Pancreas (tissue), 10 donors: ENCODE measurements around the gene SPTLC3. TPM values are rescaled to one million over a fixed set of nuclear protein-coding genes. Genes with fewer than 3 reads are reported as not detected.

ENCODE experiments used
- ATAC-seq, 4 donors: fragments of 200-7000 bp; cut with Tn5 transposase; one replicate each; pipeline versions ENCODE4 v1.8.0 to v1.9.1; 2020; ENCODE audit warnings: mild to moderate bottlenecking in 4 of 4, moderate library complexity in 4 of 4
- DNase-seq, 6 donors: peaks; one replicate each; pipeline ENCODE4 v3.0.0-alpha.2; 2020
- FAIRE-seq: peaks from 2 replicates; lab custom pipeline; 2012; peaks lifted over from hg19 to GRCh38; lab: Jason Lieb, UNC
- H3K27ac ChIP-seq, 4 donors: fragments of 200-600 bp; sonication (generic); 1 replicate in 3 of 4; 2 replicates in 1 of 4; pipeline versions ENCODE4 v1.5.0 to v1.8.0; 2020
- H3K27me3 ChIP-seq, 4 donors: fragments of 200-600 bp; one replicate each; pipeline ENCODE4 v1.8.0; 2021
- H3K36me3 ChIP-seq, 3 donors: fragments of 200-600 bp; sonication (generic) in 1 of 3; one replicate each; pipeline versions ENCODE4 v1.5.0 to v1.8.0; 2020 to 2021
- H3K4me1 ChIP-seq, 3 donors: fragments of 200-600 bp; one replicate each; pipeline ENCODE4 v1.8.0; 2021
- H3K4me3 ChIP-seq, 4 donors: fragments of 200-600 bp; sonication (generic) in 2 of 4; one replicate each; pipeline versions ENCODE4 v1.5.0 to v1.8.0; 2020 to 2021
- H3K9me3 ChIP-seq, 4 donors: fragments of 200-600 bp; one replicate each; pipeline ENCODE4 v1.8.0; 2021
- WGBS, 2 donors: extraction: QIAGEN DNeasy Blood & Tissue Kit; methylation state at CpG; one replicate each; pipeline ENCODE4 v1.1.7; 2013; 5-methylcytosine and 5-hydroxymethylcytosine counted together
- intact Hi-C, 3 donors: fragments of 100-400 bp; cut with DNase I; formaldehyde crosslinking; loops; one replicate each; pipeline versions ENCODE4 v1.11.1 to v1.14.2; 2022
- polyA plus RNA-seq, 2 donors: library from polyadenylated mRNA; stranded (reverse); fragments of 200-250 nt; gene quantifications; one replicate each; pipeline ENCODE4 v1.2.3, GENCODE V29; 2013
- total RNA-seq, 6 donors: library from RNA; stranded (reverse); fragmentation: NEBNext Ultra II Directional in 4 of 6; extraction: Animal tissue kit (Norgen Biotek cat#: 25700) in 4 of 6; gene quantifications; one replicate each; pipeline versions ENCODE4 v1.2.1 to v1.2.4, GENCODE V29; 2021 to 2023
- TF ChIP-seq, protein P1 (sequence below), 4 donors: fragments of 200-600 bp; sonication (generic) in 3 of 4; IDR thresholded peaks; one replicate each; pipeline versions ENCODE4 v1.5.0 to v1.8.0; 2021; ENCODE audit warnings: antibody characterized with exemption in 4 of 4
- donor health status: healthy with polysubstance abuse.
- donor health status: DM: no; HTN: no; CAD: no; lungs with moderate emphysema.
- donor health status: DM: no; HTN: no; CAD: no.
- donor health status: control.
- donor health status: control.
- donor health status: Bipolar disorder and iron deficiency.
- donor health status: DM: yes; HTN: yes; CAD: no.
- donor health status: DM: no; HTN: no; CAD: no.
- donor health status: DM: no; HTN: no; CAD: no.
- donor health status: DM: yes; HTN: yes; CAD: no.

SPTLC3 gene
- total and polyA plus RNA-seq, 8 donors = 1.5 to 9.3 (median 4.4) TPM

DNA sequence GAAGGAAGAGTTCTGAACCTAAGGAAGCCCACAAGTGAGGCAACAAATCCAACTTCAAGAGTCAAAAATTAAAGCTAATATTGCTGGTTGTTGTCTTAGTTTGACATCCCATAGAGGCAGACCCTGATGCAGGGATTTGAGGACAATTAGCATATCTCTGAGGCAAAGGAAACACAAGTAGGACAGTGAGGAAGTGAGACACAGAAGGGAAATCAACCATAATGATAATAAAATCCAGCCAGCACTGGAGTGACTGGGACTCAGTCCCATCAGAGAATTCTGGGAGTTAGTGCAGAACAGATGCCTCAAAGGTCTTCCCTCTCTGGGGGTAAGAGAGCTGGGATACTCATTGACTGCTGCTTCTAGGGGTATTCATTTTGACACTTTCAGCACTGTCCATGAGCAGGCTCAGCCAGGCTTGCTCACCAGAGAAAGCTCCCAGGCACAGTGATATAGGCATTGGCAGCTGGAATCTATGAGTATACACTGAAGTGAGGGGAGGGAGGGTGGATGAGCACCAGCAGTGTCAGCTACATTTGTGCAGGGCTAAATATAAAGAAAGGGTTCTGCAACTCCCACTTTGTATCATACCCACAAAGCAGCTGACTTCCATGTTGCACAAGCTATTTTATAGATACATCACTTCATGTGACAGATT is 43.4 kb upstream of the SPTLC3 start:
- H3K9me3 ChIP-seq = no peaks in the 10 kb centered on the region
- no peaks in the 10 kb centered on the region for H3K36me3 ChIP-seq
- H3K4me3 ChIP-seq = no peak overlapping the region
- FAIRE-seq = no peak
- no peak for ATAC-seq
- H3K4me1 ChIP-seq = no peaks in the 10 kb centered on the region
- H3K27ac ChIP-seq = no peak overlapping the region
- no peaks in the 10 kb centered on the region for H3K27me3 ChIP-seq
- intact Hi-C loops = loop anchor here in 2 of 3 donors (5.0 kb wide), 1 partner anchor 137 kb away; no protein-coding TSS in a partner anchor
- TF ChIP-seq, protein P1, sequence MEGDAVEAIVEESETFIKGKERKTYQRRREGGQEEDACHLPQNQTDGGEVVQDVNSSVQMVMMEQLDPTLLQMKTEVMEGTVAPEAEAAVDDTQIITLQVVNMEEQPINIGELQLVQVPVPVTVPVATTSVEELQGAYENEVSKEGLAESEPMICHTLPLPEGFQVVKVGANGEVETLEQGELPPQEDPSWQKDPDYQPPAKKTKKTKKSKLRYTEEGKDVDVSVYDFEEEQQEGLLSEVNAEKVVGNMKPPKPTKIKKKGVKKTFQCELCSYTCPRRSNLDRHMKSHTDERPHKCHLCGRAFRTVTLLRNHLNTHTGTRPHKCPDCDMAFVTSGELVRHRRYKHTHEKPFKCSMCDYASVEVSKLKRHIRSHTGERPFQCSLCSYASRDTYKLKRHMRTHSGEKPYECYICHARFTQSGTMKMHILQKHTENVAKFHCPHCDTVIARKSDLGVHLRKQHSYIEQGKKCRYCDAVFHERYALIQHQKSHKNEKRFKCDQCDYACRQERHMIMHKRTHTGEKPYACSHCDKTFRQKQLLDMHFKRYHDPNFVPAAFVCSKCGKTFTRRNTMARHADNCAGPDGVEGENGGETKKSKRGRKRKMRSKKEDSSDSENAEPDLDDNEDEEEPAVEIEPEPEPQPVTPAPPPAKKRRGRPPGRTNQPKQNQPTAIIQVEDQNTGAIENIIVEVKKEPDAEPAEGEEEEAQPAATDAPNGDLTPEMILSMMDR (IDR thresholded peaks at IDR 0.05) = no peak
- DNase-seq = no peak

DNA sequence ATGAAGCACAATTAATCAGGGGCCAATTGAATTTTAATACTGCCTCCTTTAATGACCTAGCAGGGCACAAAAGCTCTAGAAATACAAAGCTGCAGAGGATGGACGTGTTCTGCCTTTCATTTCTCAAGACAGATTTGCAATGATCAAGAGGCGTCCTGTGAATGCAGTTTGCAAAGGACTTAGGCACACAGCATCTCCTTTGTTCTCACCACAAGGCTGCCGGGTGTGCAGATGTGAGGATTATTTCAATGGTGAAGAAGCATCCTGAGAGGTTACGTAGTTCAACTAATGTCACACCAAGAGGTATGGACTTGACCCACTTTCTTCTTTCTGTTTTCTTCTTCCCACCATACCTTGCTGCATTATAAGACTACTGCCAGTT is 42.9 kb upstream of the SPTLC3 start:
- intact Hi-C loops = loop anchor here in 2 of 3 donors (5.0 kb wide), 1 partner anchor 136 kb away; no protein-coding TSS in a partner anchor
- Histone ChIP-seq H3K27ac (no peak overlapping the region), H3K27me3 (no peaks in the 10 kb centered on the region), H3K4me1 (no peaks in the 10 kb centered on the region), H3K9me3 (no peaks in the 10 kb centered on the region), H3K36me3 (no peaks in the 10 kb centered on the region), H3K4me3 (no peak overlapping the region)
- WGBS, 2 donors = 73 to 79% methylated on average over 4 of the region's 4 CpGs
- TF ChIP-seq, protein P1 (IDR thresholded peaks at IDR 0.05) = no peak
- ATAC-seq = no peak
- no peak for FAIRE-seq
- DNase-seq = no peak

DNA sequence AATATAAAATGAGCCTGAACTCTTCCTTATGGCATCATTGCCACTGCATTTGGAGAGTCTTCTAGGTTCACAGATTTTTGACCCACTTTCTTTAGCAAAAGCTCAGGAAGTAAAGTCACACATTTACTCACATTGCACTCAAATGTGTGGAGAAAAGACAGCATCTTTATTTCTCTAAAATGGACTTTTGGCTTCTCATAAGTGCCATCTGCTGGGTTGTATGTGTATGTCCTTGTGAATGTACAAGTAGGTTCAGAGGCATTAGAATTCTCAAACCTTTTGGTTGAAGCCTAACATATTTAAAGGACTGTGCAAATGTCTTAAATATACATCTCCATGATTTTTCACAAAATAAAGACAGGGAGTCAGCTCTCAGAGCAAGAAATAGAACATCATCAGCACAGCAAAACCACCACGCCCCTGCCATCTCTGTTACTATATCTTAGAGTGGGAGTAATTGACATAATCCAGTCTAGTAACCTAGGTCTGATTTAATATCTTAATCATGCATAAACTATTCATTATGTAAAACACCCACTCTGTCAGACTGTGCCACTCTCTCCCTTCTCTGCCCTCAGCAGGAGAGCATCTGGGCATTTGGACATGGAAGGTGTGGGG is 42.2 kb upstream of the SPTLC3 start:
- 0 to 78% methylated on average over 1 of the region's 1 CpG for WGBS, 2 donors
- TF ChIP-seq, protein P1 (IDR thresholded peaks at IDR 0.05) = no peak
- DNase-seq (no peak), FAIRE-seq (no peak), ATAC-seq (peak in 3 of 4 donors; percentile 33 to 56 (median 42))
- intact Hi-C loops = loop anchor here in 2 of 3 donors (5.0 kb wide), 1 partner anchor 136 kb away; no protein-coding TSS in a partner anchor
- Histone ChIP-seq H3K4me3 (no peak overlapping the region), H3K9me3 (no peaks in the 10 kb centered on the region), H3K27me3 (no peaks in the 10 kb centered on the region), H3K4me1 (no peaks in the 10 kb centered on the region), H3K36me3 (no peaks in the 10 kb centered on the region), H3K27ac (no peak overlapping the region)

DNA sequence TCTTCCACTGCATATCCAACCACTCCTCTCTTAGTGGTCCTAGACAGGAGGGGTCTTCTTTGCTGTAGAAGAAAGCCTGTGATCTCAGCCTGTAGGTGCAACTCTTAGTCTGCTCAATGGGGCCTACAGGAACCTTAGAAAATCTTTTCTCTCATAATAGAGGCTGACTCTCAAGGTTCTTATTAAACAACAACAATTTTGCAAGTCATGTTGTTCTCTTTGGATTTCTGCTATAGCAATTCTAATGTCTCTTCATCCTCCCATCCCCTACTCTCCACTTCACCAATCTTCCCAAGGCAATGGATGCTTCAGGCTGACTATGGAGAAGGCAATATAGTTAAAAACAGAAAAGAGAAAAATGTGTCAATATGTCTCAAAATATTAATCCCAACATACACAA is 40.8 kb upstream of the SPTLC3 start:
- Histone ChIP-seq H3K4me1 (no peaks in the 10 kb centered on the region), H3K9me3 (no peaks in the 10 kb centered on the region), H3K36me3 (no peaks in the 10 kb centered on the region), H3K27ac (no peak overlapping the region), H3K27me3 (no peaks in the 10 kb centered on the region), H3K4me3 (no peak overlapping the region)
- TF ChIP-seq, protein P1 (IDR thresholded peaks at IDR 0.05) = no peak
- intact Hi-C loops = loop anchor here in 2 of 3 donors (5.0 kb wide), 1 partner anchor 134 kb away; no protein-coding TSS in a partner anchor
- no peak for DNase-seq
- no peak for ATAC-seq
- no peak for FAIRE-seq

DNA sequence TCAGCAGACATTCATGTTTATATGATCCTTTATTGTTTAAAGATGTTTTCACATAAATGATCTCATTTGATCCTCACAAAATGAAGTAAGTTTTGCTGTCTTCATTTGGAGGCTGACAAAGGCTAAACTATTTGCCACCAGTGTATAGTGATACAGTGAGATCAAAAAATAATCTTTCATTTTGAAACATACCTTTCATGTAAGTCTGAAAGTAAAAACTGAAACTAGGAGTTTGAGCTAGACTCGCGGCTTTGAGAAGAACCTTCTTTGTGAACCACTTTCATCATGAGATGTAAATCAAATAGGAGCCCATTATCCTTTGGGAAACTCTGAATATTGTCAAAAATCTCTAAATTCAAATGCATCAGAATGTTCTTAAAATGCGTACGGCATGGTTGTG is 40.3 kb upstream of the SPTLC3 start:
- Histone ChIP-seq H3K27me3 (no peaks in the 10 kb centered on the region), H3K4me1 (no peaks in the 10 kb centered on the region), H3K27ac (no peak overlapping the region), H3K4me3 (no peak overlapping the region), H3K9me3 (no peaks in the 10 kb centered on the region), H3K36me3 (no peaks in the 10 kb centered on the region)
- DNase-seq = no peak
- no peak for ATAC-seq
- 87 to 93% methylated on average over 4 of the region's 4 CpGs for WGBS, 2 donors
- intact Hi-C loops = loop anchor here in 2 of 3 donors (5.0 kb wide), 1 partner anchor 134 kb away; no protein-coding TSS in a partner anchor
- TF ChIP-seq, protein P1 (IDR thresholded peaks at IDR 0.05) = no peak
- FAIRE-seq = no peak
